AG10803 (cell line): ENCODE data around the gene PWWP2B.

ENCODE experiments used
- DNase-seq: peaks from one replicate; pipeline ENCODE4 v3.0.0; 2010; ENCODE audit warnings: low read depth
- H3K4me3 ChIP-seq: 2 replicates; pipeline ENCODE4 v1.5.1; 2011; ENCODE audit warnings: mild to moderate bottlenecking, low read length, control low read depth
- CTCF ChIP-seq: conservative IDR thresholded peaks from 2 replicates; pipeline ENCODE4 v1.5.1; 2011; ENCODE audit warnings: mild to moderate bottlenecking, low read length, control low read depth, inconsistent platforms

PWWP2B gene

GRCh38 chr10:132418527-132419416, 21.8 kb downstream of the PWWP2B start:
- no peak for DNase-seq
- H3K4me3 ChIP-seq = no peak overlapping the region
- no peak for TF ChIP-seq CTCF

GRCh38 chr10:132419538-132420468, 22.8 kb downstream of the PWWP2B start:
- no peak for DNase-seq
- no peak for TF ChIP-seq CTCF
- no peak overlapping the region for H3K4me3 ChIP-seq

GRCh38 chr10:132420469-132420980, 23.5 kb downstream of the PWWP2B start:
- no peak for DNase-seq
- no peak overlapping the region for H3K4me3 ChIP-seq
- TF ChIP-seq CTCF = no peak

GRCh38 chr10:132420981-132421846, 24.2 kb downstream of the PWWP2B start:
- peak; percentile 74 for DNase-seq
- H3K4me3 ChIP-seq = no peak overlapping the region
- no peak for TF ChIP-seq CTCF

GRCh38 chr10:132421847-132422751, 25.1 kb downstream of the PWWP2B start:
- TF ChIP-seq CTCF = no peak
- DNase-seq = no peak
- no peak overlapping the region for H3K4me3 ChIP-seq
